ENCODE results near the gene CFAP221. TPM values are rescaled to one million over a fixed set of nuclear protein-coding genes. Genes with fewer than 3 reads are reported as not detected.

CFAP221 gene
- total RNA-seq, 1 donor from 2014 or later = not detected

GRCh38 chr2:119586085-119586484, 41.8 kb downstream of the CFAP221 start:
- DNase-seq (ENCODE audit: low spot score in 2 of 2) = no peak
- intact Hi-C loops (cut with DNase I) = no loop called here
- no peak overlapping the region for H3K27ac ChIP-seq
- H3K27me3 ChIP-seq = no peaks in the 10 kb centered on the region
- no peak overlapping the region for H3K4me3 ChIP-seq
- no peak for TF ChIP-seq CTCF (IDR thresholded peaks at IDR 0.05)
- no peaks in the 10 kb centered on the region for H3K9me3 ChIP-seq
- no peaks in the 10 kb centered on the region for H3K36me3 ChIP-seq
- no peaks in the 10 kb centered on the region for H3K4me1 ChIP-seq

GRCh38 chr2:119590873-119591272, 46.6 kb downstream of the CFAP221 start:
- Histone ChIP-seq H3K4me3 (no peak overlapping the region), H3K27ac (no peak overlapping the region)
- intact Hi-C loops (cut with DNase I) = no loop called here

GRCh38 chr2:119591523-119591922, 47.3 kb downstream of the CFAP221 start:
- no peaks in the 10 kb centered on the region for H3K4me1 ChIP-seq
- no peaks in the 10 kb centered on the region for H3K9me3 ChIP-seq
- DNase-seq (ENCODE audit: low spot score in 2 of 2) = no peak
- TF ChIP-seq CTCF (IDR thresholded peaks at IDR 0.05) = no peak
- intact Hi-C loops (cut with DNase I) = no loop called here
- no peak overlapping the region for H3K4me3 ChIP-seq
- no peak overlapping the region for H3K27ac ChIP-seq
- H3K36me3 ChIP-seq = no peaks in the 10 kb centered on the region
- H3K27me3 ChIP-seq = no peaks in the 10 kb centered on the region

More at GRCh38 chr2:119590873-119591272, 46.6 kb downstream of the CFAP221 start:
- no peaks in the 10 kb centered on the region for H3K27me3 ChIP-seq
- H3K36me3 ChIP-seq = no peaks in the 10 kb centered on the region
- TF ChIP-seq CTCF (IDR thresholded peaks at IDR 0.05) = no peak
- no peaks in the 10 kb centered on the region for H3K9me3 ChIP-seq
- H3K4me1 ChIP-seq = no peaks in the 10 kb centered on the region
- no peak for DNase-seq (ENCODE audit: low spot score in 2 of 2)

- no peak for DNase-seq (ENCODE audit: low spot score in 2 of 2)
- H3K27me3 ChIP-seq = no peaks in the 10 kb centered on the region
- no peak overlapping the region for H3K27ac ChIP-seq
- peak in 1 of 3 experiments; percentile 14 for TF ChIP-seq CTCF (IDR thresholded peaks at IDR 0.05)
- H3K36me3 ChIP-seq = no peaks in the 10 kb centered on the region
- no peaks in the 10 kb centered on the region for H3K9me3 ChIP-seq
- no peaks in the 10 kb centered on the region for H3K4me1 ChIP-seq
- no peak overlapping the region for H3K4me3 ChIP-seq
- intact Hi-C loops (cut with DNase I) = no loop called here
These were observed 48.2 kb downstream of the CFAP221 start for GRCh38 chr2:119592436-119592835.

GRCh38 chr2:119596638-119597037, 52.4 kb downstream of the CFAP221 start:
- no peaks in the 10 kb centered on the region for H3K27me3 ChIP-seq
- no peaks in the 10 kb centered on the region for H3K36me3 ChIP-seq
- TF ChIP-seq CTCF (IDR thresholded peaks at IDR 0.05) = no peak
- H3K4me1 ChIP-seq = peaks cover 0 to 4% of the 10 kb centered on the region in 2 donors
- no peak for DNase-seq (ENCODE audit: low spot score in 2 of 2)
- no peaks in the 10 kb centered on the region for H3K9me3 ChIP-seq
- no peak overlapping the region for H3K4me3 ChIP-seq
- H3K27ac ChIP-seq = no peak overlapping the region
- intact Hi-C loops (cut with DNase I) = no loop called here

All from ascending aorta (tissue), 2 donors.